Endodermal cell (in vitro differentiated cells): ENCODE measurements around the gene ZFYVE28. TPM values are rescaled to one million over a fixed set of nuclear protein-coding genes. Genes with fewer than 3 reads are reported as not detected.

Experiments used
- DNase-seq: peaks from one replicate; pipeline ENCODE4 v3.0.0-alpha.2; 2017
- H3K27ac ChIP-seq: 2 replicates; pipeline ENCODE4 v1.5.1; 2013; ENCODE audit warnings: mild to moderate bottlenecking, low read depth, low read length, moderate library complexity
- H3K27me3 ChIP-seq: 2 replicates; pipeline ENCODE4 v1.6.1; 2013; ENCODE audit warnings: mild to moderate bottlenecking, low read length, moderate library complexity; ENCODE audit not compliant: insufficient read depth, control insufficient read depth, poor library complexity, severe bottlenecking
- H3K36me3 ChIP-seq: 2 replicates; pipeline ENCODE4 v1.7.0; 2013; ENCODE audit warnings: mild to moderate bottlenecking, low read length, moderate library complexity; ENCODE audit not compliant: control insufficient read depth, insufficient read depth
- H3K4me1 ChIP-seq: one replicate; pipeline ENCODE4 v1.7.0; 2013; ENCODE audit warnings: low read length; ENCODE audit not compliant: control insufficient read depth, insufficient read depth
- H3K4me3 ChIP-seq: 2 replicates; pipeline ENCODE4 v1.5.1; 2013; ENCODE audit warnings: mild to moderate bottlenecking, low read length, moderate library complexity
- H3K9ac ChIP-seq: 2 replicates; pipeline ENCODE4 v1.6.1; 2013; ENCODE audit warnings: mild to moderate bottlenecking, low read length, moderate library complexity; ENCODE audit not compliant: poor library complexity, severe bottlenecking; ENCODE audit errors: extremely low read depth
- H3K9me3 ChIP-seq: 2 replicates; pipeline ENCODE4 v1.6.1; 2013; ENCODE audit warnings: mild to moderate bottlenecking, low read length, moderate library complexity; ENCODE audit not compliant: control insufficient read depth
- H3K27ac Mint-ChIP-seq: 2 replicates; pipeline ENCODE4 v1.8.0; 2020; ENCODE audit warnings: mixed read lengths
- H3K27me3 Mint-ChIP-seq: 2 replicates; pipeline ENCODE4 v1.8.0; 2021; ENCODE audit warnings: mild to moderate bottlenecking, mixed read lengths; ENCODE audit not compliant: insufficient read depth
- H3K36me3 Mint-ChIP-seq: 2 replicates; pipeline ENCODE4 v1.8.0; 2020; ENCODE audit warnings: low read depth, mixed read lengths
- H3K4me1 Mint-ChIP-seq: 2 replicates; pipeline ENCODE4 v1.8.0; 2020; ENCODE audit warnings: mixed read lengths
- H3K4me3 Mint-ChIP-seq: 2 replicates; pipeline ENCODE4 v1.8.0; 2020; ENCODE audit warnings: mild to moderate bottlenecking, moderate library complexity, mixed read lengths
- H3K9me3 Mint-ChIP-seq: 2 replicates; pipeline ENCODE4 v1.8.0; 2020; ENCODE audit warnings: mild to moderate bottlenecking, mixed read lengths
- WGBS, 2 experiments: methylation state at CpG; one replicate each; pipeline versions ENCODE4 v1.1.5 to v1.1.7; 2013; ENCODE audit warnings: missing lambda C conversion rate in 2 of 2, mixed read lengths in 1 of 2; ENCODE audit not compliant: insufficient coverage in 1 of 2, insufficient read length in 1 of 2; 5-methylcytosine and 5-hydroxymethylcytosine counted together
- total RNA-seq, 2 donors: library from RNA; stranded (reverse); fragmentation: NEBNext Ultra II Directional in 1 of 2; extraction: Animal tissue kit (Norgen Biotek cat#: 25700) in 1 of 2; gene quantifications; 2 replicates in 1 of 2; 3 replicates in 1 of 2; pipeline ENCODE4 v1.2.1, GENCODE V29; 2021
- TF ChIP-seq, protein P1 (sequence below): fragments of 200-600 bp; sonication (generic); conservative IDR thresholded peaks from 2 replicates; pipeline ENCODE4 v1.5.0; 2021; ENCODE audit warnings: antibody characterized with exemption, mild to moderate bottlenecking

ZFYVE28 gene
- total RNA-seq, 2 donors from 2014 or later, result 0.73 to 1.6 TPM

GRCh38 chr4:2268357-2269205 lies 149.9 kb downstream of the ZFYVE28 start:
- TF ChIP-seq, protein P1, sequence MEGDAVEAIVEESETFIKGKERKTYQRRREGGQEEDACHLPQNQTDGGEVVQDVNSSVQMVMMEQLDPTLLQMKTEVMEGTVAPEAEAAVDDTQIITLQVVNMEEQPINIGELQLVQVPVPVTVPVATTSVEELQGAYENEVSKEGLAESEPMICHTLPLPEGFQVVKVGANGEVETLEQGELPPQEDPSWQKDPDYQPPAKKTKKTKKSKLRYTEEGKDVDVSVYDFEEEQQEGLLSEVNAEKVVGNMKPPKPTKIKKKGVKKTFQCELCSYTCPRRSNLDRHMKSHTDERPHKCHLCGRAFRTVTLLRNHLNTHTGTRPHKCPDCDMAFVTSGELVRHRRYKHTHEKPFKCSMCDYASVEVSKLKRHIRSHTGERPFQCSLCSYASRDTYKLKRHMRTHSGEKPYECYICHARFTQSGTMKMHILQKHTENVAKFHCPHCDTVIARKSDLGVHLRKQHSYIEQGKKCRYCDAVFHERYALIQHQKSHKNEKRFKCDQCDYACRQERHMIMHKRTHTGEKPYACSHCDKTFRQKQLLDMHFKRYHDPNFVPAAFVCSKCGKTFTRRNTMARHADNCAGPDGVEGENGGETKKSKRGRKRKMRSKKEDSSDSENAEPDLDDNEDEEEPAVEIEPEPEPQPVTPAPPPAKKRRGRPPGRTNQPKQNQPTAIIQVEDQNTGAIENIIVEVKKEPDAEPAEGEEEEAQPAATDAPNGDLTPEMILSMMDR, result no peak
- Mint-ChIP-seq H3K4me3 (no peak overlapping the region), H3K36me3 (no peaks in the 10 kb centered on the region), H3K27ac (no peak overlapping the region), H3K4me1 (peaks cover 20% of the 10 kb centered on the region), H3K9me3 (no peaks in the 10 kb centered on the region), H3K27me3 (no peaks in the 10 kb centered on the region)
- no peaks in the 10 kb centered on the region for H3K27me3 ChIP-seq
- H3K9ac ChIP-seq, result no peak overlapping the region
- H3K27ac ChIP-seq, result no peak overlapping the region
- DNase-seq, result no peak
- H3K36me3 ChIP-seq, result no peaks in the 10 kb centered on the region
- WGBS, 2 experiments, result 84 to 92% methylated on average over 12 to 22 of the region's 22 CpGs
- H3K4me3 ChIP-seq, result no peak overlapping the region
- H3K9me3 ChIP-seq, result no peaks in the 10 kb centered on the region
- peaks cover 11% of the 10 kb centered on the region for H3K4me1 ChIP-seq

GRCh38 chr4:2267841-2268240 lies 150.6 kb downstream of the ZFYVE28 start:
- Mint-ChIP-seq H3K36me3 (no peaks in the 10 kb centered on the region), H3K4me1 (peaks cover 23% of the 10 kb centered on the region), H3K27me3 (no peaks in the 10 kb centered on the region), H3K27ac (no peak overlapping the region), H3K4me3 (no peak overlapping the region), H3K9me3 (no peaks in the 10 kb centered on the region)
- TF ChIP-seq, protein P1, result no peak
- Histone ChIP-seq H3K27me3 (no peaks in the 10 kb centered on the region), H3K4me1 (peaks cover 15% of the 10 kb centered on the region), H3K27ac (no peak overlapping the region), H3K9me3 (no peaks in the 10 kb centered on the region), H3K9ac (no peak overlapping the region), H3K36me3 (no peaks in the 10 kb centered on the region), H3K4me3 (no peak overlapping the region)
- no peak for DNase-seq
- WGBS, 2 experiments, result 92 to 96% methylated on average over 4 to 12 of the region's 12 CpGs

DNA sequence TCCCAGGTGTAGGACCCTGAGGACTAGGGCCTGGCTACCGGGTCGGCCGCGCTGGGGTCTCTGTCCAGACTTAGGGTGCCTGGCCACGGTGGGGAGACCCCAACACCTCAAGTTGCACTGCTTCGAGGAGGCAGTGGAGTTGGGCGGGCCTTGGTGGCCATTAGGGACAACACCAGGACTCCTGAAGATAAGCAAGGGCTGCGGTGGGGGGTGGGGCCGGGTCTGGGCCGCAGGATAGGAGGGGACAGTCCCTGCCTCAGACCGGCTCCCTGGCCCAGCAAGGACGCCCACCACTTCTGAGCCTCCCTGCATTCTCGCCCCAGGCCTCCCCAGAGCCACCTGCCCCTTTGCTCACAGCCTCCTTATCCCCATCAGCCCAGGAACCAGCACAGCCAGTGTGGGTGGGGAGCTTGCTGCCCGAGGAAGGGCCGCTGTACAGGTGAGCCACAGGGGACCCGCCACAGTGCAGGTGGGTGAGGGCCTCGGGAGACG lies 151.1 kb downstream of the ZFYVE28 start:
- Mint-ChIP-seq H3K27me3 (no peaks in the 10 kb centered on the region), H3K36me3 (no peaks in the 10 kb centered on the region), H3K4me3 (no peak overlapping the region), H3K9me3 (no peaks in the 10 kb centered on the region), H3K27ac (no peak overlapping the region), H3K4me1 (peaks cover 23% of the 10 kb centered on the region)
- no peak overlapping the region for H3K4me3 ChIP-seq
- no peaks in the 10 kb centered on the region for H3K27me3 ChIP-seq
- peaks cover 15% of the 10 kb centered on the region for H3K4me1 ChIP-seq
- no peaks in the 10 kb centered on the region for H3K9me3 ChIP-seq
- H3K9ac ChIP-seq, result no peak overlapping the region
- no peak overlapping the region for H3K27ac ChIP-seq
- TF ChIP-seq, protein P1, result no peak
- WGBS, 2 experiments, result 86 to 90% methylated on average over 6 to 18 of the region's 18 CpGs
- no peak for DNase-seq
- no peaks in the 10 kb centered on the region for H3K36me3 ChIP-seq
